OCI-LY1 (cell line): ENCODE results near the gene SLC9A8.

Source experiments
- H2AFZ ChIP-seq: fragments of 200-600 bp; sonication (generic), shearing (Covaris generic); 2 replicates; pipeline ENCODE4 v1.6.0; 2014; ENCODE audit warnings: antibody characterized with exemption, mild to moderate bottlenecking, low read length
- H3F3A ChIP-seq: fragments of 200-600 bp; sonication (generic), shearing (Covaris generic); 2 replicates; pipeline ENCODE4 v1.6.0; 2014; ENCODE audit warnings: mild to moderate bottlenecking, antibody characterized with exemption, low read length, moderate library complexity; ENCODE audit not compliant: insufficient read depth
- H3K27ac ChIP-seq: fragments of 200-600 bp; sonication (generic); 2 replicates; pipeline ENCODE4 v1.5.1; 2014; ENCODE audit warnings: low read length, mixed run types, mild to moderate bottlenecking, low read depth; ENCODE audit not compliant: poor library complexity, severe bottlenecking
- H3K27me3 ChIP-seq: fragments of 200-600 bp; sonication (generic); 2 replicates; pipeline ENCODE4 v1.6.0; 2014; ENCODE audit warnings: antibody characterized with exemption, mild to moderate bottlenecking, low read length, moderate library complexity; ENCODE audit not compliant: insufficient read depth
- H3K36me3 ChIP-seq: fragments of 200-600 bp; sonication (generic); 2 replicates; pipeline ENCODE4 v1.6.1; 2014; ENCODE audit warnings: mild to moderate bottlenecking, antibody characterized with exemption, low read length, moderate library complexity, mixed read lengths; ENCODE audit not compliant: insufficient read depth
- H3K4me1 ChIP-seq: fragments of 200-600 bp; sonication (generic); 2 replicates; pipeline ENCODE4 v1.5.1; 2014; ENCODE audit warnings: mild to moderate bottlenecking, low read length, moderate library complexity; ENCODE audit not compliant: insufficient read depth, severe bottlenecking
- H3K4me2 ChIP-seq: fragments of 200-600 bp; sonication (generic), shearing (Covaris generic); 2 replicates; pipeline ENCODE4 v1.6.1; 2014; ENCODE audit warnings: low read length
- H3K4me3 ChIP-seq: fragments of 200-600 bp; sonication (generic); 2 replicates; pipeline ENCODE4 v1.5.1; 2014; ENCODE audit warnings: low read length, low read depth, mild to moderate bottlenecking, mixed read lengths; ENCODE audit not compliant: poor library complexity, severe bottlenecking
- H3K79me2 ChIP-seq: fragments of 200-600 bp; shearing (Covaris generic); 2 replicates; pipeline ENCODE4 v1.6.1; 2016; ENCODE audit warnings: mixed run types, low read length, mixed read lengths; ENCODE audit not compliant: insufficient read depth
- H3K9ac ChIP-seq: fragments of 200-600 bp; sonication (generic), shearing (Covaris generic); 2 replicates; pipeline ENCODE4 v1.6.1; 2014; ENCODE audit warnings: mild to moderate bottlenecking, low read length, mixed read lengths
- H3K9me2 ChIP-seq: fragments of 200-600 bp; sonication (generic), shearing (Covaris generic); 2 replicates; pipeline ENCODE4 v1.6.1; 2014; ENCODE audit warnings: low read depth, mild to moderate bottlenecking, low read length, mixed read lengths
- H3K9me3 ChIP-seq: fragments of 200-600 bp; shearing (Covaris generic); 2 replicates; pipeline ENCODE4 v1.6.1; 2014; ENCODE audit warnings: low read length, mixed read lengths
- H4K20me1 ChIP-seq: fragments of 200-600 bp; sonication (generic), shearing (Covaris generic); 2 replicates; pipeline ENCODE4 v1.6.0; 2016; ENCODE audit warnings: mild to moderate bottlenecking, low read length; ENCODE audit not compliant: insufficient read depth
- CTCF ChIP-seq: fragments of 200-600 bp; sonication (generic), shearing (Covaris generic); IDR thresholded peaks from 2 replicates; pipeline ENCODE4 v1.5.1; 2017; ENCODE audit warnings: mild to moderate bottlenecking, antibody characterized with exemption, low read length, moderate library complexity, mixed read lengths
- EZH2 ChIP-seq: fragments of 200-600 bp; sonication (generic), shearing (Covaris generic); IDR thresholded peaks from 2 replicates; pipeline ENCODE4 v1.8.0; 2017; ENCODE audit warnings: borderline replicate concordance, mixed run types, mild to moderate bottlenecking, antibody characterized with exemption, low read length, moderate library complexity, mixed read lengths

SLC9A8 gene

GRCh38 chr20:49786196-49786595, 26.4 kb upstream of the SLC9A8 start:
- Histone ChIP-seq H3K9me2 (no peaks in the 10 kb centered on the region), H4K20me1 (no peaks in the 10 kb centered on the region), H3F3A (0 out of 2 replicates have a peak, but pooled peaks cover 3% of the 10 kb centered on the region), H3K27me3 (no peaks in the 10 kb centered on the region), H3K4me2 (peak overlapping the region; percentile 77), H3K9ac (peak overlapping the region; percentile 58), H3K9me3 (no peaks in the 10 kb centered on the region), H3K27ac (peak overlapping the region; percentile 94), H3K36me3 (no peaks in the 10 kb centered on the region), H3K4me1 (peaks cover 34% of the 10 kb centered on the region), H3K4me3 (peak overlapping the region; percentile 51), H3K79me2 (no peaks in the 10 kb centered on the region), H2AFZ (peak overlapping the region; percentile 80)
- TF ChIP-seq CTCF (no peak), EZH2 (no peak)

DNA sequence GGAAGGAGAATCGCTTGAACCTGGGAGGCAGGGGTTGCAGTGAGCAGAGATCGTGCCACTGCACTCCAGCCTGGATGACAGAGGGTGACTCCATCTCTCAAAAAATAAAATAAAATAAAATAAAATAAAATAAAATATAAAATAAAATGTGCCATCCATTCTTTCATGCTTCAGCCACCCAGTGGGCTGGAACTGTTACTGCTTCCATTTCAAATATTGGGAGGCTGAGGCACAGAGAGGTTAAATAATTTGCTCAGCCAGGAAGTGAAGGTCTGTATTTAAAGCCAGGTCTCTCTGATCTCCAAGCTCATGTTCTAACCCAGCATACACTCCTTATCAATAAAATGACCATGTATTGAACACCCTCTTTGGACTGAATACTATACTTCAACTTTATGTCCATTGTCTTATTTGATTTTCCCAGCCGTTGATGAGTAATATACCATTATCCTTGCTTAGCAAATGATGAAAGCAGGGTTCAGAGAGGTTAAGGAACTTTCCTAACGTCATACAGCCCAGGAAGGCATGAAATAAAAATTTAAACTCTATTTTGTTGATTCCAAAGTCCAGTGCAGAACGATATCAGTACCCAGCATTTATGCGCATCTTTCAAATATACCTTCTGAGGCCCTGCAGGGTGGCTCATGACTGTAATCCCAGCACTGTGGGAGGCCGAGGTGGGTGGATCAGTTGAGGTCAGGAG, 25.8 kb upstream of the SLC9A8 start:
- Histone ChIP-seq H3K27ac (peak overlapping the region; percentile 94), H3K4me2 (0 out of 2 replicates have a peak overlapping the region, but pooled peaks have one; percentile 77), H2AFZ (peak overlapping the region; percentile 80; the same call in 1 of the 2 replicates), H4K20me1 (no peaks in the 10 kb centered on the region), H3K9me3 (no peaks in the 10 kb centered on the region), H3K9me2 (no peaks in the 10 kb centered on the region), H3K4me1 (peaks cover 34% of the 10 kb centered on the region), H3K27me3 (no peaks in the 10 kb centered on the region), H3K9ac (no peak overlapping the region), H3F3A (0 out of 2 replicates have a peak, but pooled peaks cover 3% of the 10 kb centered on the region), H3K79me2 (no peaks in the 10 kb centered on the region), H3K4me3 (no peak overlapping the region), H3K36me3 (no peaks in the 10 kb centered on the region)
- TF ChIP-seq EZH2 (no peak), CTCF (peak; percentile 12; the same call in 1 of the 2 replicates)

GRCh38 chr20:49787371-49788357, 25.0 kb upstream of the SLC9A8 start:
- Histone ChIP-seq H3K9me3 (no peaks in the 10 kb centered on the region), H3K9ac (no peak overlapping the region), H3K4me2 (no peak overlapping the region), H4K20me1 (no peaks in the 10 kb centered on the region), H3K4me3 (no peak overlapping the region), H2AFZ (no peak overlapping the region), H3K27ac (peak overlapping the region; percentile 94), H3K36me3 (no peaks in the 10 kb centered on the region), H3K9me2 (no peaks in the 10 kb centered on the region), H3K79me2 (no peaks in the 10 kb centered on the region), H3K4me1 (peaks cover 34% of the 10 kb centered on the region), H3F3A (0 out of 2 replicates have a peak, but pooled peaks cover 3% of the 10 kb centered on the region), H3K27me3 (no peaks in the 10 kb centered on the region)
- TF ChIP-seq EZH2 = no peak
- no peak for TF ChIP-seq CTCF
